GM21737 (cell line): ENCODE measurements around the gene DAPK3.
"Not testable (repeated sequence)": the region's sequence is repeated elsewhere in the genome, so short reads cannot be mapped to it uniquely, and the experiment has no call there.

Experiments
- ATAC-seq: cut with Tn5 transposase; IDR thresholded peaks from one replicate; pipeline ENCODE4 v1.9.1; 2021; ENCODE audit warnings: mild to moderate bottlenecking, moderate library complexity; ENCODE audit not compliant: unreplicated experiment

DAPK3 gene

DNA sequence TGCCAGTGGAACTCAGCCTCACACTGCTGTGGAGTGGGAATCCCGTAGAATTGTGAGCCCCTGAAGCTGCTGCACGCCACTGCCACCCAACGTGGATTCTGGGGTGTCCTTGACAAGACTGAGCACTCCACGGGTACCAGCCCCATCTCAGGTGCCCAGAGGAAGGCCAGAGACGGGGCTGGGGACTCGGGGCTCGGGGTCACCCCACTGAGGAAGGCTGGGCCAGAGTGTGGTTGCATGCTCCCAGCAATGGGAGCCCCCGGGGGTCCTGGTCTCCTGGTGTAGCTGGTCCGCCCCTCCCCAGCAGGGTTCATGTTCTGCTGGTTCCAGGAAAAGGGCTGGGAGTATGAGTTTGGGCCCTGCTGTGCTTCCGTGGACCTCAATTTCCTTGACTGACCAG, 15.2 kb downstream of the DAPK3 start:
- no peak for ATAC-seq

DNA sequence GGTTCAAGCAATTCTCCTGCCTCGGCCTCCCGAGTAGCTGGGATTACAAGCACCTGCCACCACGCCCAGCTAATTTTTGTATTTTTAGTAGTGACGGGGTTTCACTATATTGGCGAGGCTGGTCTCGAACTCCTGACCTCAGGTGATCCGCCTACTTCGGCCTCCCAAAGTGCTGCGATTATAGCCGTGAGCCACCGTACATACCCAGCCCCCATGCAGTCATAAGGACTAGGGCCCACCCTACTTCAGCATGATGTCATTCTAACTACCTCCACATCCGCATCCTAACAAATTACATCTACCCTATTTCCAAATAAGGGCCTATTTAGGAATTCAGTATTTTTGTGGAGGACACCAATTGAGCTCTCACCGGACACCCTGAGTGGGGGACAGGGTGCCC, 15.6 kb downstream of the DAPK3 start:
- not testable (repeated sequence) for ATAC-seq

DNA sequence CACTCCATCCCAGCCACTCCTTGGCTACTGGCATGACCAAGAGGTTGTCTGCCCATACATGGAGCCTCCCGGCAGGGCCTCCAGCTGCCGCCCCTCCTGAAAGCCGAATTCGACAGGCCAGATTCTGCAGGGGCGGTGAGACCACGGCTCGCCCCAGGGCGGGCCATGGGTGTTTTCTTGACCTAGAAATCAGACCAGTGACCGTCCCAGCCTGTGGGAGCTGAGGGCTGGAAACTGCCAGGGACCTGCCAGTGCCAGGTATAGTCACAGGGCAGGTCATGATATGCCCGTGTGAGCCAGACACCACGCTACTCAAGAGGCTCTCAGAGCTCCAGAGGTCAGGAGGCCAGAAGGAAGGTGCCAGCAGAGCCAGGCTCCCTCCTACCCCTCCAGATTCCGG, 16.8 kb downstream of the DAPK3 start:
- no peak for ATAC-seq

DNA sequence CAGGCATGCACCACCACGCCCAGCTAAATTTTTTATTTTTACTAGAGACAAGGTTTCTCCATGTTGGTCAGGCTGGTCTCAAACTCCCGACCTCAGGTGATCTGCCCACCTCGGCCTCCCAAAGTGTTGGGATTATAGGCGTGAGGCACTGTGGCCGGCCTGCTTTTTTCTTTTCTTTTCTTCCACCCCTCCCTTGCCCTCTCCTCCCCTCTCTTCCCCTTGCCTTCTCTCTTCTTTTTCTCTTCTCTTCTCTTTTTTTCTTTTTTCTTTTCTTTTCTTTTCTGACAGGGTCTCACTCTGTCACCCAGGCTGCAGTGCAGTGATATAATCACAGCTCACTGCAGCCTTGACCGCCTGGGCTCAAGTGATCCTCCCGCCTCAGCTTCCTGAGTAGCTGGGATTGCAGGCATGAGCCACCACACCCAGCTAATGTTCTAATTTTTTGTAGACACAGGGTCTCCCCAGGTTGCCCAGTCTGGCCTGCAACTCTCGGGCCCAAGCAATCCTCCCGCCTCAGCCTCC, 18.1 kb downstream of the DAPK3 start:
- ATAC-seq, result not testable (repeated sequence)

DNA sequence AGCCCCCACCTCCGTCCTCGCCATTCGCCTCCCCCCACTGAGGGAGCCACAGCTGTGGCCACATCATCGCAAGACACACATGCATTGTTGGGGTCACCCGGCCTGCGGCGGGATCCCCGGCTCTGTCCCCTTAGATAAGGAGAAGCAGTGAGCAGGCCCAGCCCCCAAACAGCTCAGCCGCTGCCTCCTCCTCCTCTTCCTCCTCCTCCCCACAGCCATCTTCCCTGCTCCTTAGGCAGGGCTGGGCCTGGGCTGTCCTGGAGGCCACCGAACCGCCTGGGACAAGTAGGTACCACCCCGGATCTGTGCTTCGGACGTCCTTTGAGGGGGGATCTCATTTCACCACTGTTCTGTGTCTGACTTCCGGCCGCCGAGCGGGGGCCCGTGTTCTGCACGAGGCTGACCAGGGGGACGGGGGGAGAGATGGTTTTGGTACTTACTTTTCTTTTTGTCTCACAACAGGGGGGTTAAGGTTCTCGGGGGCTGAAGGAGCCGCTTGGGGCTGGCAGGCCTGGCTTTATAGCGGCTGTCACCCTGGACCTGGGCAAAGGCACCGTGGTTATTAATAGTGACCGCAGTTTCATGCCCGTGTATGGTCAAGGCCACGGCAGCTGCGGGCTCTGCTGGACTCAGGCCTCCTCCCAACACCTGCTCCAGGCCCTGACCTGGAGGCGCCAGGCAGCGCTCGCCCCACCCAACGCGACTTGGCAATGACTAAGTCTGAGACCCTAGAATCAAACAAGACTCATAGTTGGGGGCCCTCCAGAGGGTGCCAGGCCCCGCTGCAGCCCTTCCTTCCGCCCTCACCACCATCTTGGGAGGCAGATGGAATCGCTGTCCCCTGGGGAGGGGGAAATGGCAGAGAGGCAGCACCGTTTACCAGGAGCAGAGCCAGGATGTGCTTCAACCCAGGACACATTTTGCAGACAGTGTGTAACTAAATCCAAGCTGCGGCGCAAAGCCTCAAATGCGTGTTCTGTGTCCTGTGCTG, 19.7 kb downstream of the DAPK3 start:
- no peak for ATAC-seq

DNA sequence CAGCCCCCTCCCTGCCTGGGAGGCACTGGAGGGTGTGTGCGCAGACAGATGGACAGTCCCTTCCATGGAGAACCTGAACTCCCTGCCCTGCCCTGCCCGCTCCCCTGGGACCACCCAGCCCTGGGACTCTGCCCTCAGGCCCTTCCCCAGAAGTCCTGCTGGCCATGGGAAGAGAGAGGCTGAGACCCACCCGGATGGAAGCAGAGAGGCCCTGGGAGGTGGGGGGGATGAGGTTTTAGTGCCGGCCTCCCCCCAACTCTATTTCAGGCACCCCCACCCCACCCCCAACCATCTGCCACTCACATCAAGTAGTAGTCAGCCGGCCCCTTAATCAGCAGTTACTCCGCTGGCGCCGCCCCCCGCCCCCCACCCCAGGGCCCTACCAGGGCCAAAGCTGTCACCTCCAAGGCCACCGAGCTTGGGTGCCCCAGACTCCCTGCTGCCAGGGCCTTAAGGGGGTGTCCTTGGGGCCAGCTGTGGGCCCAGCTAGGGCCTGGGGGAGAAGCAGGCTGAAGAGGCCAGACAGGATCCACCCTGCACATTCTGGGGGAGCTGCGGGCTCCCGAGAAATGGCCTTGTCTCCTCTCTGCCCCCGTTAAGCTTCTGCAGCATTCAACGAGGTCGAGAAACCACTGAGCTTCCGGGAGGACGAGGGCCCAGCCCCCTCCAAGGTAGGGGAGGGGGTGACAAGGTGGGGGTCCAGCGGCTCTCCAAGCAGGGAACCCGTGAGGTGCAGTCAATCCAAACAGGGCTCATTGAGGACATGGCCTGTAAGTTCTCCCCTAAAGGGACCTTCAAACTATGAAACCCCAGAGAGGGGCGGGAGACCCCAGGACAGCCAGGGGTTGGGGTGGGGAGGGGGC, 20.7 kb downstream of the DAPK3 start:
- no peak for ATAC-seq

DNA sequence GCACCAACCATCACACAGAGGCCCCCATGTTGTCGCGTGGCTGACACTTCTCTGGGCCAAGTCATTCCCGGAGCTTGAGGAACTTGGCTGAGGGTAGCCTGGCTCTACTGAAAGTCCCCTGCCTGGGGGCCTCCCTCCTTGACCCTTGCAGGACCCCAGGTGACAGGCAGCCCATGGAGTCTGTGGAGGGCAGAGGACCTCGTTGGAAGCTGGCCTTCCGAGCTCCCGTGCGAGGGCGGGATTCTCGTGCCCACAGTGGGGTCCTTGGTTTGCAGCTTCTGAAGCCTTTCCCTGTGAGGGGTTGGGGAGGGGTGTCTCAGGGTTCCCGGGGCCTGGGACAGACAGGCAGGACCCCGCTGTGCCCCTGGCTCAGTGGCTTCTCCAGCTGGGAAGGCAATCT, 21.6 kb downstream of the DAPK3 start:
- no peak for ATAC-seq

DNA sequence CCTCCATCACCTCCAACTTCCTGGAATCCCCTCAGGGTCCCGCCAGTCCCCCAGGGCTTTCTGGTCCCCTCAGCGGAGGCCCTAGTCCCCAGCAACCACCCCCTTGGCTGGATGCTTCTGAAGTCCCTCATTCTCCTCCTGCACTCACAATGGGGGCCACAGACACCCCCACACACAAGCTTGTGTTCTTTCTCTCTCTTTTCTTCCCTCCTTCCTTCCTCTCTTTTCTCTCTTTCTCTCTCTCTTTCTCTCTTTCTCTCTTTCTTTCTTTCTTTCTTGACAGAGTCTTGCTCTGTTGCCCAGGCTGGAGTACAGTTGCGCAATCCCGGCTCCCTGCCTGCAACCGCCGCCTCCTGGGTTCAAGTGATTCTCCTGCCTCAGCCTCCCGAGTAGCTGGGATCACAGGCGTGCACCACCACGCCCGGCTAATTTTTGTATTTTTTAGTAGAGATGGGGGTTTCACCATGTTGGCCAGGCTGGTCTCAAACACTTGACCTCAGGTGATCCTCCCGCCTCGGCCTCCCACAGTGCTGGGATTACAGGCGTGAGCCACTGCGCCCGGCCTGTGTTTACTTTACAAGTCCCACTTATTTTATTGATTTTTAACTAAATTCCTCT, 23.5 kb downstream of the DAPK3 start:
- ATAC-seq, result not testable (repeated sequence)

DNA sequence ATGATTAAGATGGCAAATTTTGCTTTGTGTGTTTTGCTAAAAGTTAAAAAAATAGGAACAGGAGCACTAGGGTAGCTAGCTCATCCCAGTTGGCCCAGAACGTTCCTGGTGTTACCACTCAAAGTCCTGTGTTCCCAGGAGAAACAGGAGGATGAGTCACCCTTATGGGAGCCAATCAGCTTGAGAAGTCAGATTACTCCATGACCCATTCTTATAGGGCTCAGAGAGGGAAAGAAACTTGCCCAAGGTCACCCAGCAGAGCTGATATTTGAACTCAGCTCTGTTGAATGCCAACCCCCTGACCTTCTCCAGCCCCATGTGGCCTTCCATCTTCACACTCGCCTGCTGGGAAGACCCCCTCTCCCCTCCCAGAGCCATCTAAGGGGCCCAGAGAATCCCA, 25.1 kb downstream of the DAPK3 start:
- no peak for ATAC-seq

DNA sequence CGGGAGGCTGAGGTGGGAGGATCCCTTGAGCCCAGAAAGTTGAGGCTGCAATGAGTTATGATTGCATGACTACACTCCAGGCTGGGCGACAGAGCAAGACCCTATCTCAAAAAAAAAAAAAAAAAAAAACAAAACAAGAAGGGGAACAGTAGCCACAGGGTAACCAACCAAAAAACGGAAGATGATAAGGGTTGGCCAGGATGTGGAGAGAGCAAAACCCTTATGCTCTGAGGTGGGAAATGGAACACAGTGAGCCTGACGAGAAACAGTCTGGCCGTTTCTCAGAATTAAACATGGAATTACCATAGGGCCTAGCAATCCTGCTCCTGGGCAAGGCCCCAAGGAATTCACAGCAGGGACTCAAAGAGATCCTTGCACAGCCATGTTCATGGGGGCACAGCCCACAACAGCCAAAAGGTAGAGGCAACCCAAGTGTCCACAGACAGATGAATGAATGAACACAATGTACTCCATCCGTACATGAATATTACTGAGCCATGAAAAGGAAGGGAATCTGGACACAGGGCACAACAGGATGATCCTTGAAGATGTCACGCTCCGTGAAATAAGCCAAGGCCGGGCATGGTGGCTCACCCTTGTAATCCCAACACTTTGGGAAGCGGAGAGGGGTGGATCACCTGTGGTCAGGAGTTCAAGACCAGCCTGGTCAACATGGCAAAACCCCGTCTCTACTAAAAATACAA, 26.7 kb downstream of the DAPK3 start:
- ATAC-seq, result no peak

DNA sequence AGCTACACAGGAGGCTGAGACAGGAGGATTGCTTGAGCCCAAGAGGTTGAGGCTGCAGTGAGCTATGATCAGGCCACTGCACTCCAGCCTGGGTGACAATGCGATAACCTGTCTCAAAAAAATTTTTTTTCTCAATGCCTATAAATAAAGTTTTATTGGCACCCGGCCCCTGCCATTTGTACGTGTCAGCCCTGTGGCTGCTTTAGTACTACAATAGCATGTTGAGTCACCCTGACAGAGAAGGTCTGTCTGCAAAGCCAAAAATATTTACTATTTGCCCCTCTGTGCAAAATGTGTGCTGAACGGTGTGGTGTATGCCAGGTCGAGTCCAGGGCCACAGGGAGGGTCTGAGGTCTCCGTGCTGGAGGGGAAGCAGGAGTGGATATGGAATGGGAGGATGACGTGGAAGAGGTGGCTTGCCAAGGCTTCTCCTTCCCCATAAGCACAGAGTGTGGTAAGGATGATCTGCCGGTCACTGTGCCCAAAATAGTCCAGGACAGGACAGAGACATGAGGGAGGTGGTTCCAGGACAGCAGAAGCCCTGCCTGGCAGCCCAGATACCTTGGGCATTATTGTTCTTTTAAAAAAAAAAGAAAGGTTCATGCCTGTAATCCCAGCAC, 28.0 kb downstream of the DAPK3 start:
- no peak for ATAC-seq

DNA sequence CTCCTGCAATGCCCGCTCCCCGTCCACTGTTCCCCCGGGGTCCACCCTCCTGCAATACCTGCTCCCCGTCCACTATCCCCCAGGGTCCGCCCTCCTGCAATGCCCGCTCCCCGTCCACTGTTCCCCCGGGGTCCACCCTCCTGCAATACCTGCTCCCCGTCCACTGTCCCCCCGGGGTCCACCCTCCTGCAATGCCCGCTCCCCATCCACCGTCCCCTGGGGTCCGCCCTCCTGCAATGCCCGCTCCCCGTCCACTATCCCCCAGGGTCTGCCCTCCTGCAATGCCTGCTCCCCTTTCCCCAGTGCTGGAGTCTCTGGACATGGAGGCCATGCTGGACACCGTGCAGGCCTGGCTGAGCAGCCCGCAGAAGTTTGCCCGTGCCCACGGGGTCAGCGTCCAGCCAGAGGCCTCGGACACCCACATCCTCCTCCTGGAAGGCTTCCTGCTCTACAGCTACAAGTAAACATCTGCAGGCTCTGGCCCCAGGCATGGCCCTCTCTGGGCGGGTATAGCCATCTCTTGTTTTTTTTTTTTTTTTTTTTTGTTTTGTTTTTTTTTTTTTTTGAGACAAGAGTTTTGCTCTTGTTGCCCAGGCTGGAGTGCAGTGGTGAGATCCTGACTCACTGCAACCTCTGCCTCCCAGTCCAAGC, 32.5 kb downstream of the DAPK3 start:
- not testable (repeated sequence) for ATAC-seq

DNA sequence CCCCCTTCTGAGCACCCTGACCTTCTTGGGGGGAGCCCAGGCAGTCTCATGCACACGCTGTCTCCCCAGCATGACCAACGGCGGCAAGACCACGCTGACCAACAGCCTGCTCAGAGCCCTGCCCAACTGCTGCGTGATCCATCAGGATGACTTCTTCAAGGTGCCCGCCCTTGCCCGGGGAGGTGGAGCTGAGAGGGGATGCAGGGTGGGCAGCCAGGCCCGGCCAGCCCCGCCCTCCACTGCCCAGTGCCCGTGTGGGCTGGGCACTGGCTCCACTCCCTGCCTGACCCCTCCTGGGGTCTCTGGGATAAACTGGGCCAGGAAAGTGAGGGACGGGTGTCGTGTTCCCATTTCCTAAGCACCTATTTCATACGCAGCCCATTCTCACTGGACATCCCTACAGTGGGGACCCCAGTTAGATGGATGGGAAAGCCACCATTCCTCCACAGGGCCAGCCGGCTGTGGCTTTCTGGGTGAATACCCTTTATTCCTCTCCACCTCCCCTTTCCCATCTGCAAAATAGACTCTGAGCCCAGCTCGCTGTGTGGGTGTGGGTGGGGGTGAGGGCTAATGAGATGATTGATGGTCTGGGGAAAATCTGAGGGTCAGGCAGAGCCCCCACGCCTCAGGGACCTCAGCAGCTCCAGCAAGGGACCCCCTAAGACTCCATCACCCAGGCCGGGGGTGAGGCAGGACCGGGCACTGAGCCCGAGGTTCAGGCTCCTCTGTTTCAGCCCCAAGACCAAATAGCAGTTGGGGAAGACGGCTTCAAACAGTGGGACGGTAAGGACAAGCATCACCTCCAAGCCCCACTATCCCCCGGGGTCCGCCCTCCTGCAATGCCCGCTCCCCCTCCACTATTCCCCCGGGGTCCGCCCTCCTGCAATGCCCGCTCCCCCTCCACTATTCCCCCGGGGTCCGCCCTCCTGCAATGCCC, 34.1 kb downstream of the DAPK3 start:
- no peak for ATAC-seq

DNA sequence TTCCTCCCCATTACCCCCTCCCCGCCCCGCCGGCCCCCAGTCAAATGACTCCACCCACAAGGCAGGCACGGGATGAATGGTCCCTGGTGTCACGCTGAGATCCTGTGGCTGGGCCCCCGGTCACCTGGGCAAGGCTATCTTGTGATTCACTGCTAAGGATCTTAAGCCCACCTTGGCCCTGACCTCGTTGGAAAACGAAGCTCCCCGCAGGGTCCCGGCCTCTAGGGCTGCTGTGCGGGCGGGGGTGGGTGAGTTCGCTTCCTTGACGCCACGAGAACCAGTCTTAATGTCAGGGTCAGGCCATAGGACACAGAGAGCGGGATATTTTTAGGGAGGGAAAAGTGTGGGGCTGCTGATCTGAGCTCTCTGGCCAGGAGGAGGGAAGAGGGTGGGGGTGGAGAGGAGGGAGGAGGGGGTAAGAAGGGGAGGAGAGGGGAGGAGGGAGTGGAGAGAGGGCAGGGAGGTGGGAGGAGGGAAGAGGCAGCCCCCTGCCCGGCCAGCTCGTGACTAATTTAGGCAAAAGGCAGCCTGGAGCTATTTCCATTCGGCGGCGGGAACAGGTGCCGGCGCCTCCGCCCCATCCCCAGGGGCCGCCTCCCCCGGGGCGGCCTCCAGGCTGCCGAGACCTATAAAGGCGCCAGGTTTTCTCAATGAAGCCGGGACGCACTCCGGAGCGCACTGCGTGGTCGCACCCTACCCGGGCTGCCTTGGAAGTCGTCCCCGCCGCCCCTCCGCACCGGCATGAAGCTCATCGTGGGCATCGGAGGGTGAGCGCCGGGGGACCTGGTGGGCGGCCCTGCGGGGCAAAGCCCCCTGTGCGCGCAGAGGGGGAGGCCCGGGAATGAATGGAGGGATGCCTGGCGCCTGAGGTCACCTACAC, 37.7 kb downstream of the DAPK3 start, which contains the start of gene NMRK2:
NMRK2 (plus strand) TSS at position 139 of the 880 bp plus-strand sequence; CDS start at position 742, 603 bp downstream.
- no peak for ATAC-seq

DNA sequence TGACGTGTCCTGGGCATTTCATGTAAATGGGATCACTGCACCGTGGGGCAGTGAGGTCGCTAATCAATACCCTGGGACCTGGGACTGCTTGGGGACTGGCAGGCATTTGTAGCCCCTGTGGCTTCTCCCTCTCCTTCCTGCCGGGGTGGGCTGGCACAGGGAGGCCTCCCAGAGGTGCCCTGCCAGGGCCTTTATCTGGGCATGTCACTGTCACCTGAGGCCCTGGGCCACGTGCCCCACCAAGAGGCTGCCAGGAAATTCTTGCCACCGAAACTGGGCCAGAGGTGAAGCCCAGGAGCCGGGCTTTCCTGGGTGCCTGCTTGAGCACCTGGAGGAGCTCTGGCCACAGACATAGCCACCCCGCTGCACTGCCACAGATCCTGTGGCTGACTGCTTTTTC, 39.9 kb downstream of the DAPK3 start:
- ATAC-seq, result no peak

DNA sequence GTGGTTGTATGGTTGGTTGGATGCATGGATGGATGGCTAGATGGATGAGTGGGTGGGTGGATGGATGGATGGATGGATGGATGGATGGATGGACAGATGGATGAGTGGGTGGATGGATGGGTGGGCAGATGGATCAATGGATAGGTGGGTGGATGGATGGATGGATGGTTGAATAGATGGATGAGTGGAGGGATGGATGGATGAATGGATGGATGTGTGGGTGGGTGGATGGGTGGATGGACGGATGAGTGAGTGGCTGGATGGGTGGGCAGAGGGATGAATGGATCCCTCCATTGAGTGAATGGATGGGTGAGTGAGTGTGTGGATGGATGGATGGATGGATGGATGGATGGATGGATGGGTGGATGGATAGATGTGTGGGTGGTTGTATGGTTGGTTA, 47.0 kb downstream of the DAPK3 start:
- no peak for ATAC-seq

DNA sequence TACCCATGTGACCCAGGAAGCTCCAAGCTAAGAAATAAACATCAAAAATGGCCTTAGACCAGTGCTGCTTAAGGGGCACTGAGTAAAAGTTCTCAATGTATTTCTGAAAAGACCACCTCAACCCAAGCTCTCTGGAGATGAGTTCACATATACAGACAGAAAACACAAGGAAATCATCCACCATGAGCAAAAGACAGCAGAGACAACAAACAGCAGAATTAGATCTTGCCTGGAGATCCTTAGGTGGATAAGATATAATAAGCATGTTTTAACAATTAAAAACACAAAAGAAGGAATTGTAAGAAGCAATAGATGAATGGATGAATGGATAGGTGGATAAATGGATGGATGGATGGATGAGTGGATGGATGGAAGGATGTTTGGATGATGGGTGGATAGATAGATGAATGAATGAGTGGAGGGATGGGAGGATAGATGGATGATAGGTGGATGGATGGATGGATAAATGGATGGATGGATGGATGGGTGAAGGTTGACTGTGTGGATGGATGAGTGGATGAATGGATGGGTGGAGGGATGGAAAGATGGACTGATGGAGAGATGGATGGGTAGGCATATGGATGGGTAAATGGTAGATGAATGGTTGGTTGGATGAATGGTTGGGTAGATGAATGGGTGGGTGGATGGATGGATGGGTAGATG, 47.7 kb downstream of the DAPK3 start:
- no peak for ATAC-seq
